Stimulated activated CD4-positive, alpha-beta T cell treated with anti-CD3 and anti-CD28 coated beads, Interleukin-1b, Interleukin-23, amount 100 ng/mL, for 48 hours (primary cell): Measurements from ENCODE around the gene CMTM7.
"Not testable (repeated sequence)": the region's sequence is repeated elsewhere in the genome, so short reads cannot be mapped to it uniquely, and the experiment has no call there.

Experiments used
- DNase-seq: peaks from one replicate; pipeline ENCODE4 v3.0.0-alpha.2; 2020

CMTM7 gene

GRCh38 chr3:32383136-32383711 is 8.4 kb upstream of the CMTM7 start:
- no peak for DNase-seq

- no peak for DNase-seq
Measured at GRCh38 chr3:32384938-32385337, 6.7 kb upstream of the CMTM7 start.

GRCh38 chr3:32387512-32387911 is 4.1 kb upstream of the CMTM7 start:
- no peak for DNase-seq

GRCh38 chr3:32389577-32389976 is 2.1 kb upstream of the CMTM7 start:
- not testable (repeated sequence) for DNase-seq

GRCh38 chr3:32392536-32393302 is 1.1 kb downstream of the CMTM7 start:
- DNase-seq: peak; percentile 37

GRCh38 chr3:32395496-32395895 is 3.8 kb downstream of the CMTM7 start:
- no peak for DNase-seq

GRCh38 chr3:32397941-32398340 is 6.3 kb downstream of the CMTM7 start:
- no peak for DNase-seq

- DNase-seq: no peak
Measured at GRCh38 chr3:32398531-32398930, 6.9 kb downstream of the CMTM7 start.

- DNase-seq: no peak
Measured at GRCh38 chr3:32399030-32399620, 7.5 kb downstream of the CMTM7 start.

- no peak for DNase-seq
Measured at GRCh38 chr3:32401126-32401525, 9.5 kb downstream of the CMTM7 start.

GRCh38 chr3:32401556-32402081 is 10.0 kb downstream of the CMTM7 start:
- DNase-seq: peak; percentile 49

- no peak for DNase-seq
Measured at GRCh38 chr3:32403663-32404062, 12.0 kb downstream of the CMTM7 start.

GRCh38 chr3:32404714-32405113 is 13.1 kb downstream of the CMTM7 start:
- no peak for DNase-seq

GRCh38 chr3:32405155-32405554 is 13.5 kb downstream of the CMTM7 start:
- no peak for DNase-seq

GRCh38 chr3:32405711-32406323 is 14.2 kb downstream of the CMTM7 start:
- no peak for DNase-seq

GRCh38 chr3:32406486-32407408 is 15.1 kb downstream of the CMTM7 start:
- no peak for DNase-seq

- no peak for DNase-seq
Measured at GRCh38 chr3:32410367-32411246, 19.0 kb downstream of the CMTM7 start.

GRCh38 chr3:32411442-32411841 is 19.8 kb downstream of the CMTM7 start:
- DNase-seq: no peak

GRCh38 chr3:32412887-32413286 is 21.2 kb downstream of the CMTM7 start:
- DNase-seq: no peak

- DNase-seq: no peak
Measured at GRCh38 chr3:32413845-32414521, 22.3 kb downstream of the CMTM7 start.
